Ishikawa (cell line): ENCODE results near the gene OR52B2.

Experiments
- EGR1 ChIP-seq: IDR thresholded peaks from 2 replicates; pipeline ENCODE4 v1.6.1; 2012
- EP300 ChIP-seq: IDR thresholded peaks from 2 replicates; pipeline ENCODE4 v1.6.1; 2012; ENCODE audit warnings: borderline replicate concordance
- FOXM1 ChIP-seq: IDR thresholded peaks from 2 replicates; pipeline ENCODE4 v1.6.1; 2012; ENCODE audit warnings: low read depth, borderline replicate concordance
- TAF1 ChIP-seq: IDR thresholded peaks from 2 replicates; pipeline ENCODE4 v1.6.1; 2012; ENCODE audit warnings: low read depth, mild to moderate bottlenecking
- TCF12 ChIP-seq: IDR thresholded peaks from 2 replicates; pipeline ENCODE4 v1.6.1; 2012; ENCODE audit warnings: low read depth
- TEAD4 ChIP-seq: IDR thresholded peaks from 2 replicates; pipeline ENCODE4 v1.6.1; 2012
- YY1 ChIP-seq: IDR thresholded peaks from 2 replicates; pipeline ENCODE4 v1.6.1; 2012; ENCODE audit warnings: low read depth
- TF ChIP-seq, protein P1 (sequence below): IDR thresholded peaks from 2 replicates; pipeline ENCODE4 v1.6.1; 2012
- TF ChIP-seq, protein P2 (sequence below): IDR thresholded peaks from 2 replicates; pipeline ENCODE4 v1.6.1; 2012; ENCODE audit warnings: low read depth, mild to moderate bottlenecking
- TF ChIP-seq, protein P3 (sequence below): IDR thresholded peaks from 2 replicates; pipeline ENCODE4 v1.6.1; 2012

DNA sequence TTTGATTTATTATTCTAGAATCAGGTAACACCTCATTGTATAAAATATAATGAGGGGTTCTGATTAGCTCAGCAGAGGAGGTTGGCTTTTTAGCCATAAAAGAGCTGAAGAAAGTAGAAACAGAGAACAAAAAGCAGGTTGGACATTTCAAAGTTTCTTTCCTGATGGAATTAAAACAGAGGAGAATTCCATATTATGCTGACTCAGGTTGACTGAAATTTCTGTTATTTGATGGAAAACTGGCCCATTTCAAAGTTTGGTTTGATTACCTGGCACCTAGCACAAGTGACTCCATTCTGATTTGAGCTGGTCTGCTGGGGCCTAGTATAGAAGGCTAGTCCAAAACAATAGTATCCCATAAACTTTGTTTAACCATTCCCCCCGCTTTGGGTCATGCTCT is 37.7 kb downstream of the OR52B2 start:
- TF ChIP-seq, protein P1, sequence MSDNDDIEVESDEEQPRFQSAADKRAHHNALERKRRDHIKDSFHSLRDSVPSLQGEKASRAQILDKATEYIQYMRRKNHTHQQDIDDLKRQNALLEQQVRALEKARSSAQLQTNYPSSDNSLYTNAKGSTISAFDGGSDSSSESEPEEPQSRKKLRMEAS: no peak
- TF ChIP-seq YY1 (no peak), EP300 (no peak), FOXM1 (no peak), TAF1 (no peak), TCF12 (no peak), EGR1 (no peak), TEAD4 (no peak)
- TF ChIP-seq, protein P2, sequence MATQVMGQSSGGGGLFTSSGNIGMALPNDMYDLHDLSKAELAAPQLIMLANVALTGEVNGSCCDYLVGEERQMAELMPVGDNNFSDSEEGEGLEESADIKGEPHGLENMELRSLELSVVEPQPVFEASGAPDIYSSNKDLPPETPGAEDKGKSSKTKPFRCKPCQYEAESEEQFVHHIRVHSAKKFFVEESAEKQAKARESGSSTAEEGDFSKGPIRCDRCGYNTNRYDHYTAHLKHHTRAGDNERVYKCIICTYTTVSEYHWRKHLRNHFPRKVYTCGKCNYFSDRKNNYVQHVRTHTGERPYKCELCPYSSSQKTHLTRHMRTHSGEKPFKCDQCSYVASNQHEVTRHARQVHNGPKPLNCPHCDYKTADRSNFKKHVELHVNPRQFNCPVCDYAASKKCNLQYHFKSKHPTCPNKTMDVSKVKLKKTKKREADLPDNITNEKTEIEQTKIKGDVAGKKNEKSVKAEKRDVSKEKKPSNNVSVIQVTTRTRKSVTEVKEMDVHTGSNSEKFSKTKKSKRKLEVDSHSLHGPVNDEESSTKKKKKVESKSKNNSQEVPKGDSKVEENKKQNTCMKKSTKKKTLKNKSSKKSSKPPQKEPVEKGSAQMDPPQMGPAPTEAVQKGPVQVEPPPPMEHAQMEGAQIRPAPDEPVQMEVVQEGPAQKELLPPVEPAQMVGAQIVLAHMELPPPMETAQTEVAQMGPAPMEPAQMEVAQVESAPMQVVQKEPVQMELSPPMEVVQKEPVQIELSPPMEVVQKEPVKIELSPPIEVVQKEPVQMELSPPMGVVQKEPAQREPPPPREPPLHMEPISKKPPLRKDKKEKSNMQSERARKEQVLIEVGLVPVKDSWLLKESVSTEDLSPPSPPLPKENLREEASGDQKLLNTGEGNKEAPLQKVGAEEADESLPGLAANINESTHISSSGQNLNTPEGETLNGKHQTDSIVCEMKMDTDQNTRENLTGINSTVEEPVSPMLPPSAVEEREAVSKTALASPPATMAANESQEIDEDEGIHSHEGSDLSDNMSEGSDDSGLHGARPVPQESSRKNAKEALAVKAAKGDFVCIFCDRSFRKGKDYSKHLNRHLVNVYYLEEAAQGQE: no peak
- TF ChIP-seq, protein P3, sequence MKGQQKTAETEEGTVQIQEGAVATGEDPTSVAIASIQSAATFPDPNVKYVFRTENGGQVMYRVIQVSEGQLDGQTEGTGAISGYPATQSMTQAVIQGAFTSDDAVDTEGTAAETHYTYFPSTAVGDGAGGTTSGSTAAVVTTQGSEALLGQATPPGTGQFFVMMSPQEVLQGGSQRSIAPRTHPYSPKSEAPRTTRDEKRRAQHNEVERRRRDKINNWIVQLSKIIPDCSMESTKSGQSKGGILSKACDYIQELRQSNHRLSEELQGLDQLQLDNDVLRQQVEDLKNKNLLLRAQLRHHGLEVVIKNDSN: no peak
